ENCODE data around the gene IGFBP2.

DNA sequence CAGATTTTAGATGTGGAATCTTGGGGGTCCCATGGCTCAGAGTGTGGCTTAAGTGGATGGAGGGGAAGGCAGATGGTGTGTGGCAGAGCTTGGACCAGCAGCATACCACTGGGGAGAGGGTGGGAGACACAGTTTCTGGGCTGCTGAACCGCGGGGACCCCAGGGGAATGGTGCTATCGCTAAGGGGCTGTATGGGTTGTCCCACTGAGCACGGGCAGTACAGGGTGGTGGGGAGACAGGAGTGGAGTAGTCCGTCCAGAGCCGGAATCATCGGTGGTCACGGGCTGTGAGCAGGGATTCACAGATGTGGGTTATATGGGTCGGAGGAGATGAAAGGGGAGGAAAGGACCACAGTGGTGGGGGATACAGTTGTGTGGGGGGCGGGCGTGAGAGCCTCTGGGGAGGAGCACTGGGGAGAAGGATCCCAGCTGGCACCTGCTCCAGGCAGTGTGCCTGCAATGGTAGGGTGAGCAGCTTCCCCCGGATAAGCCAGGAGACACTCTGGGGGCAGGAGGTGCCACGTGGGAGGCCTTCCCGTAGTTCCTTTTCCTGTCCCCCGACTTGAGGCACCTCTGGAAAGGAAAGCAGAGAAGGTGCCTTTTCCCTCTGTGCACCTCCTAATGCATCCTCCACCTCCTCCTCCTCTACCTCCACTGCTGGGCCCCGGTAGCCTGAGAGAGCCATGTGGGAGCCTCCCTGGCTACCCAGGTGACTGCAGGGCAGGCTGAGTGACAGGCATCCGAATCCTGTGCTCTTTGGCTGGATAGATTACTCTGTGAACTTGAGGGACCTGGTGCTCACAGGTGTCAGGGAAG is 37.3 kb downstream of the IGFBP2 start:
- TF ChIP-seq, protein P1, sequence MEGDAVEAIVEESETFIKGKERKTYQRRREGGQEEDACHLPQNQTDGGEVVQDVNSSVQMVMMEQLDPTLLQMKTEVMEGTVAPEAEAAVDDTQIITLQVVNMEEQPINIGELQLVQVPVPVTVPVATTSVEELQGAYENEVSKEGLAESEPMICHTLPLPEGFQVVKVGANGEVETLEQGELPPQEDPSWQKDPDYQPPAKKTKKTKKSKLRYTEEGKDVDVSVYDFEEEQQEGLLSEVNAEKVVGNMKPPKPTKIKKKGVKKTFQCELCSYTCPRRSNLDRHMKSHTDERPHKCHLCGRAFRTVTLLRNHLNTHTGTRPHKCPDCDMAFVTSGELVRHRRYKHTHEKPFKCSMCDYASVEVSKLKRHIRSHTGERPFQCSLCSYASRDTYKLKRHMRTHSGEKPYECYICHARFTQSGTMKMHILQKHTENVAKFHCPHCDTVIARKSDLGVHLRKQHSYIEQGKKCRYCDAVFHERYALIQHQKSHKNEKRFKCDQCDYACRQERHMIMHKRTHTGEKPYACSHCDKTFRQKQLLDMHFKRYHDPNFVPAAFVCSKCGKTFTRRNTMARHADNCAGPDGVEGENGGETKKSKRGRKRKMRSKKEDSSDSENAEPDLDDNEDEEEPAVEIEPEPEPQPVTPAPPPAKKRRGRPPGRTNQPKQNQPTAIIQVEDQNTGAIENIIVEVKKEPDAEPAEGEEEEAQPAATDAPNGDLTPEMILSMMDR (IDR thresholded peaks at IDR 0.05 in 8 of 11, conservative IDR thresholded peaks at IDR 0.05 in 3 of 11) = no peak
- no peak for TF ChIP-seq POLR2A (IDR thresholded peaks at IDR 0.05)

All from spleen (tissue), 7 donors.